BJ (cell line): ENCODE measurements around the gene PTPRZ1. TPM values are rescaled to one million over a fixed set of nuclear protein-coding genes. Genes with fewer than 3 reads are reported as not detected.

Source experiments
- CTCF ChIA-PET: fragments of 350-600 bp; formaldehyde crosslinking; extraction: SDS; loops from one replicate; lab custom pipeline; 2021; ENCODE audit warnings: antibody characterized with exemption, inconsistent platforms; lab: Yijun Ruan, JAX
- POLR2A ChIA-PET: fragments of 300-600 bp; sonication (Branson Sonifier 250); formaldehyde crosslinking; extraction: SDS; loops from one replicate; lab custom pipeline; 2021; ENCODE audit warnings: antibody characterized with exemption; lab: Charles Lee
- DNase-seq: peaks from one replicate; pipeline ENCODE4 v3.0.0-alpha.2; 2011; ENCODE audit warnings: low read depth
- H3K27me3 ChIP-seq: 2 replicates; pipeline ENCODE4 v1.6.0; 2011; ENCODE audit warnings: low read length; ENCODE audit not compliant: control insufficient read depth, insufficient read depth
- H3K36me3 ChIP-seq: 2 replicates; pipeline ENCODE4 v1.5.1; 2011; ENCODE audit warnings: low read length; ENCODE audit not compliant: control insufficient read depth, insufficient read depth
- H3K4me3 ChIP-seq: 2 replicates; pipeline ENCODE4 v1.5.1; 2011; ENCODE audit warnings: low read depth, mild to moderate bottlenecking, control low read depth, low read length
- polyA plus RNA-seq: library from polyadenylated mRNA; depleted of rRNA; stranded (reverse); fragments of >200 nt; gene quantifications from 2 replicates; pipeline ENCODE4 v1.2.3, GENCODE V29; 2011
- TF ChIP-seq, protein P1 (sequence below): IDR thresholded peaks from 2 replicates; pipeline ENCODE4 v1.5.1; 2011; ENCODE audit warnings: low read depth, mild to moderate bottlenecking, control low read depth, inconsistent platforms, low read length, moderate library complexity; ENCODE audit not compliant: insufficient read depth

PTPRZ1 gene
- polyA plus RNA-seq, 1 experiment, result not detected

GRCh38 chr7:121938429-121938996 lies 65.6 kb downstream of the PTPRZ1 start:
- CTCF ChIA-PET, result no interaction called here

DNA sequence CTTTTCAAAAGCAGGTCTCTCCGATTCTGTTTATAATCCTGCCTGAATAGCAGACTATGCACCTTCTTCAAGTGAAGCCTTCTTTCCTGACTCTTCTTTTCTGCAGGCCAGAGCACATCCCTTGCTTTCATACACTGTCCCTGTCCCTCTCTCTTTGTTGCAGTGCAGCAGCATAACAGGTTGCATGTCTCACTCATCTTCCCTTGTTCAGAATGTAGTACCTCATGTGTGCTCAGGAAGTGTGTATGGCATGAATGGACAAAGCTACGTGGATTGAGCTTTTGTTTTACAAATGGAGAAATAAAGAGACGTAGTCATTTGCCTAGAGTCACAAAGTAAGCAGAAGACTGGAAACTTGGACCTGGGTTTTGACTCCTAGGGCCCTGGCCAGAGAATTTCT lies 68.0 kb downstream of the PTPRZ1 start:
- ChIA-PET CTCF (no interaction called here), POLR2A (interaction anchor here (0.6 kb wide), 1 partner anchor 1724 kb away, joined by 4 read pairs; no protein-coding TSS in a partner anchor)
- no peaks in the 10 kb centered on the region for H3K36me3 ChIP-seq
- no peaks in the 10 kb centered on the region for H3K27me3 ChIP-seq
- TF ChIP-seq, protein P1, sequence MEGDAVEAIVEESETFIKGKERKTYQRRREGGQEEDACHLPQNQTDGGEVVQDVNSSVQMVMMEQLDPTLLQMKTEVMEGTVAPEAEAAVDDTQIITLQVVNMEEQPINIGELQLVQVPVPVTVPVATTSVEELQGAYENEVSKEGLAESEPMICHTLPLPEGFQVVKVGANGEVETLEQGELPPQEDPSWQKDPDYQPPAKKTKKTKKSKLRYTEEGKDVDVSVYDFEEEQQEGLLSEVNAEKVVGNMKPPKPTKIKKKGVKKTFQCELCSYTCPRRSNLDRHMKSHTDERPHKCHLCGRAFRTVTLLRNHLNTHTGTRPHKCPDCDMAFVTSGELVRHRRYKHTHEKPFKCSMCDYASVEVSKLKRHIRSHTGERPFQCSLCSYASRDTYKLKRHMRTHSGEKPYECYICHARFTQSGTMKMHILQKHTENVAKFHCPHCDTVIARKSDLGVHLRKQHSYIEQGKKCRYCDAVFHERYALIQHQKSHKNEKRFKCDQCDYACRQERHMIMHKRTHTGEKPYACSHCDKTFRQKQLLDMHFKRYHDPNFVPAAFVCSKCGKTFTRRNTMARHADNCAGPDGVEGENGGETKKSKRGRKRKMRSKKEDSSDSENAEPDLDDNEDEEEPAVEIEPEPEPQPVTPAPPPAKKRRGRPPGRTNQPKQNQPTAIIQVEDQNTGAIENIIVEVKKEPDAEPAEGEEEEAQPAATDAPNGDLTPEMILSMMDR, result no peak
- no peak for DNase-seq
- no peak overlapping the region for H3K4me3 ChIP-seq

More at GRCh38 chr7:121938429-121938996, 65.6 kb downstream of the PTPRZ1 start:
- H3K36me3 ChIP-seq, result no peaks in the 10 kb centered on the region
- DNase-seq, result no peak
- TF ChIP-seq, protein P1, result no peak
- no peak overlapping the region for H3K4me3 ChIP-seq
- no peaks in the 10 kb centered on the region for H3K27me3 ChIP-seq
- POLR2A ChIA-PET, result no interaction called here

DNA sequence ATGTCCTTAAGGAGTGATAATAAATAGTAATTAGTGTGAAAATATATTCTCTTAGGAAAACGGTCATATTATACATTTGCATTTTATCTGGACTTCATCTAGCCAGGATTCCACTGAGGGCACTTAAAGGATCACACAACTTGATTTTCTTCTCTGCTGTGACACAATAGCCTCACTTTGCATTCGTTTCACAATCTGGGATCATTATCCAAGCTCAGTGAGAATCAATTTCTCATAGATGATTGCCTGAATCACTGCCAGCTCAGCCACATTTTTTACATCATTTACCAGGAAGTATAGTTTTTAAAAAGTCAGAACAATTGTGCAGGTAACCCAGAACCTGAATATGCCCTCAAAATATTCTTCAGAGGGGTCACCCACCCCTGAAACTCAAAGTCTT lies 68.9 kb downstream of the PTPRZ1 start:
- ChIA-PET CTCF (no interaction called here), POLR2A (no interaction called here)
- no peak overlapping the region for H3K4me3 ChIP-seq
- TF ChIP-seq, protein P1, result no peak
- no peak for DNase-seq
- no peaks in the 10 kb centered on the region for H3K36me3 ChIP-seq
- H3K27me3 ChIP-seq, result no peaks in the 10 kb centered on the region

DNA sequence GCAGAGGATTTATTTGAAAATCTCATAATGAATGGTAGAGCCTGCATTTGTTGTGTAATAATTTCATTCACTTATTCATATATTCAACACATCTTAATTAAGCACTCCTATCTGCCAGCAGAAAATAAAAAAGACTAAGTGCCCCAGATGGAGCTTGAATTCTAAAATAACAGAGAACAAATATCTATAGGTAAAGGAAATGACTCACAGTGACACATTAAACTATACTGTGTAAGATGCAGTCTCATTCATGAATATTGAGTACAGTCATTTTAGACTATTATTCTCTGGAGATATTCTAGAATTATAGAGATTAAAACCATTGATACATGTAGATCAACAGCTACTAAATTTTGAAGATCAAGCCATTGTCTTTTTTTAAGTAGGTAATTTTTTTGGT lies 72.1 kb downstream of the PTPRZ1 start:
- CTCF ChIA-PET, result interaction anchor here (1.0 kb wide), 1 partner anchor 10 kb away, joined by 3 read pairs; no protein-coding TSS in a partner anchor
- DNase-seq, result no peak
- H3K4me3 ChIP-seq, result no peak overlapping the region
- no peaks in the 10 kb centered on the region for H3K27me3 ChIP-seq
- POLR2A ChIA-PET, result no interaction called here
- TF ChIP-seq, protein P1, result no peak
- no peaks in the 10 kb centered on the region for H3K36me3 ChIP-seq

DNA sequence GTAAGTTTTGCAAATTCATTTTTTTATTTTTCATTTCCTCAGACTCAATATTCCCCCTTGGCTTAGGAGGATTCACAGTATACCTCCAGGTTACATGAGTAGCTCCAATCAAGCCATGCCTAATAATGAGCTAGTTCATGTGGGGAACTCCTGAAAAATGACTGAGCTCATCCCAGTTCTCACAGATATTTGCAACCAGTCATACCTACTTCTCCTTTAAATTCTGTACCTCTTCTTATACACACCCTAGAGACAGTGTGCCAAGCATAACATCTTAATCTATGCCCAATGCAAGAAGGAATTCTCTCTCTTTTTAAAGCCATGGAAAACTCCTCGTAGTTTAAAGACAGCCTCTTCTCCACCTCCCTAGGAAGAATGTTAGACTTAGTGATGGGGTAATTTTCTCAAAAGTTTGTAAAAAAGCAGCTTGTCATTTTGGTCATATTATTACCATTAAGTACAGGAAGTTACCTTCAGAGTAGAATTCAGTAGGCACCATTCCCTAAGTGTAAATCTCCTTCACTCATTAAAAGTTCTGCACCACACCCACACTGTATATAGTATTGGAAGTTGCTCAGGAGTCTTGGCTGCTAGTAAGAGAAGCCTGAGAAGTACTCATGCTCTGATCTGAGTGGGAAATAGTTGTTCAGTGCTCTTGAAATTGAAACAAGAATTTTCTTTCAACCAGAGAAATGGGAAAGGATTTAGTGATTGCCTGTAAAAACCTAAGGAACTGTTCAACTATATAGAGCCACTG lies 72.7 kb downstream of the PTPRZ1 start:
- TF ChIP-seq, protein P1, result no peak
- no peak overlapping the region for H3K4me3 ChIP-seq
- ChIA-PET CTCF (interaction anchor here (1.0 kb wide), 1 partner anchor 11 kb away, joined by 3 read pairs; no protein-coding TSS in a partner anchor), POLR2A (no interaction called here)
- H3K36me3 ChIP-seq, result no peaks in the 10 kb centered on the region
- H3K27me3 ChIP-seq, result no peaks in the 10 kb centered on the region
- no peak for DNase-seq
